BE2C (cell line): ENCODE results near the gene SNN.

ENCODE experiments used
- DNase-seq: peaks from one replicate; pipeline ENCODE4 v3.0.0-alpha.2; 2020
- H3K27me3 ChIP-seq: fragments of 250-450 bp; sonication (Bioruptor Pico); 2 replicates; pipeline ENCODE4 v1.5.1; 2020; ENCODE audit warnings: mild to moderate bottlenecking
- H3K36me3 ChIP-seq: fragments of 250-450 bp; sonication (Bioruptor Pico); 2 replicates; pipeline ENCODE4 v1.5.1; 2020; ENCODE audit warnings: mild to moderate bottlenecking
- H3K4me1 ChIP-seq: fragments of 250-450 bp; sonication (Bioruptor Pico); 2 replicates; pipeline ENCODE4 v1.5.1; 2020
- H3K4me3 ChIP-seq: 2 replicates; pipeline ENCODE4 v1.5.1; 2011; ENCODE audit warnings: low read depth, low read length
- H3K9me3 ChIP-seq: fragments of 250-450 bp; sonication (Bioruptor Pico); 2 replicates; pipeline ENCODE4 v1.5.1; 2020
- TF ChIP-seq, protein P1 (sequence below): IDR thresholded peaks from 2 replicates; pipeline ENCODE4 v1.5.1; 2012; ENCODE audit warnings: mild to moderate bottlenecking, low read depth, low read length

Gene SNN

GRCh38 chr16:11627822-11628457 lies 40.3 kb upstream of the SNN start:
- H3K4me1 ChIP-seq: no peaks in the 10 kb centered on the region
- H3K27me3 ChIP-seq: no peaks in the 10 kb centered on the region
- H3K36me3 ChIP-seq: no peaks in the 10 kb centered on the region
- H3K9me3 ChIP-seq: no peaks in the 10 kb centered on the region
- no peak overlapping the region for H3K4me3 ChIP-seq
- DNase-seq: no peak
- TF ChIP-seq, protein P1, sequence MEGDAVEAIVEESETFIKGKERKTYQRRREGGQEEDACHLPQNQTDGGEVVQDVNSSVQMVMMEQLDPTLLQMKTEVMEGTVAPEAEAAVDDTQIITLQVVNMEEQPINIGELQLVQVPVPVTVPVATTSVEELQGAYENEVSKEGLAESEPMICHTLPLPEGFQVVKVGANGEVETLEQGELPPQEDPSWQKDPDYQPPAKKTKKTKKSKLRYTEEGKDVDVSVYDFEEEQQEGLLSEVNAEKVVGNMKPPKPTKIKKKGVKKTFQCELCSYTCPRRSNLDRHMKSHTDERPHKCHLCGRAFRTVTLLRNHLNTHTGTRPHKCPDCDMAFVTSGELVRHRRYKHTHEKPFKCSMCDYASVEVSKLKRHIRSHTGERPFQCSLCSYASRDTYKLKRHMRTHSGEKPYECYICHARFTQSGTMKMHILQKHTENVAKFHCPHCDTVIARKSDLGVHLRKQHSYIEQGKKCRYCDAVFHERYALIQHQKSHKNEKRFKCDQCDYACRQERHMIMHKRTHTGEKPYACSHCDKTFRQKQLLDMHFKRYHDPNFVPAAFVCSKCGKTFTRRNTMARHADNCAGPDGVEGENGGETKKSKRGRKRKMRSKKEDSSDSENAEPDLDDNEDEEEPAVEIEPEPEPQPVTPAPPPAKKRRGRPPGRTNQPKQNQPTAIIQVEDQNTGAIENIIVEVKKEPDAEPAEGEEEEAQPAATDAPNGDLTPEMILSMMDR: no peak

- TF ChIP-seq, protein P1: no peak
- DNase-seq: no peak
These were observed 38.9 kb upstream of the SNN start for GRCh38 chr16:11629071-11630030.

DNA sequence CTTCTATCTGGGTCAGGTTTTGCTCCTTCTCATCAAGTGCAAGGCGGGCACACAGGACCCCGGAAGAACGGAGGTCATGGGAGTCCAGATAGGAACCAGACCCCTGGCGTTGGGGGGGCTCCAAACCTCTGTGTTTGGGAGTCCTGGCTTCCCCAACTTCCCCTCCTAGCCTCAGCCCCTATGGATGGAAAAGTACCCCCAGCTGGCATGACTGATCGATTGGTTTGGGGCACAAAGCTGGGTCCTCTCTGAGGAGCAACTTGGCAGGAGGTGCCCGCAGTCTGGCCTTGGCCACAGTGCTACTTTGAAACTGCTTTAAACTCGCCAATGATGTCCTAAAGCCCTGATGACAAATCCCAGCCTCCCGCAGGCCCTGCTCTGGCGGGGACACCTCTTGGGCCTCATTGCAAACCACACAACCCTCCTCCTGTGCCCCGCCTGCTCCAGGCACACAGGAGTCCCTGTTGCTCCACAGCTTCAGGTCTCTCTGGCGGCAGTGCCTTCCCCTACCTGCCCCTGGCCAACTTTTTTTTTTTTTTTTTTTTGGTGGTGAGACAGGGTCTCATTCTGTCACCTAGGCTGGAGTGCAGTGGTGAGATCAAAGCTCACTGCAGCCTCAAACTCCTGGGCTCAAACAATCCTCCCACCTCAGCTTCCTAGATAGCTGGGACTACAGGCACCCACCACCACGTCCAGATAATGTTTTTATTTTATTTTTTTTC lies 38.0 kb upstream of the SNN start:
- TF ChIP-seq, protein P1: no peak
- H3K27me3 ChIP-seq: no peaks in the 10 kb centered on the region
- no peaks in the 10 kb centered on the region for H3K4me1 ChIP-seq
- DNase-seq: no peak
- no peaks in the 10 kb centered on the region for H3K9me3 ChIP-seq
- H3K36me3 ChIP-seq: no peaks in the 10 kb centered on the region
- H3K4me3 ChIP-seq: no peak overlapping the region

More at GRCh38 chr16:11629071-11630030, 38.9 kb upstream of the SNN start:
- Histone ChIP-seq H3K27me3 (no peaks in the 10 kb centered on the region), H3K9me3 (no peaks in the 10 kb centered on the region), H3K36me3 (no peaks in the 10 kb centered on the region), H3K4me3 (no peak overlapping the region), H3K4me1 (no peaks in the 10 kb centered on the region)

GRCh38 chr16:11630768-11631056 lies 37.5 kb upstream of the SNN start:
- no peaks in the 10 kb centered on the region for H3K4me1 ChIP-seq
- no peaks in the 10 kb centered on the region for H3K36me3 ChIP-seq
- DNase-seq: no peak
- no peaks in the 10 kb centered on the region for H3K27me3 ChIP-seq
- no peaks in the 10 kb centered on the region for H3K9me3 ChIP-seq
- TF ChIP-seq, protein P1: no peak
- H3K4me3 ChIP-seq: no peak overlapping the region

DNA sequence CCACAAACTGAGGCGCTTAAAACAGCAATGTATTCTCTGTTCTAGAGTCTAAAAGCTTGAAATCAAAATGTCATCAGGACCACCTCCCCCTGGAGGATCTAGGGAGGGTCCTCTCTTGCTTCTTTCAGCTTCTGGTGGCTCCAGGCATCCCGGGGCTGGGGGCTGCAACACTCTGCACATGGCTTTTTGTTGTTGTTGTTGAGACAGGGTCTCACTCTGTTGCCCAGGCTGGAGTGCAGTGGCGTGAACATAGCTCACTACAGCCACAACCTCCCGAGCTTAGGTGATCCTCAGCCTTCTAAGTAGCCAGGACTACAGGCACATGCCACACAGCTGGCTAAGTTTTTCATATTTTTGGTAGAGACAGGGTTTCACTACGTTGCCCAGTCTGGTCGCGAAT lies 37.0 kb upstream of the SNN start:
- Histone ChIP-seq H3K9me3 (no peaks in the 10 kb centered on the region), H3K4me1 (no peaks in the 10 kb centered on the region), H3K27me3 (no peaks in the 10 kb centered on the region), H3K36me3 (no peaks in the 10 kb centered on the region), H3K4me3 (no peak overlapping the region)
- no peak for DNase-seq
- TF ChIP-seq, protein P1: no peak
